NCI-H1092 treated with DMSO at 0.1 percent for 48 hours (cell line): ENCODE data around the gene ANKRD2.

ENCODE experiments used
- DNase-seq: peaks from one replicate; lab custom pipeline; 2025; lab: John Stamatoyannopoulos, UW

The ANKRD2 gene

DNA sequence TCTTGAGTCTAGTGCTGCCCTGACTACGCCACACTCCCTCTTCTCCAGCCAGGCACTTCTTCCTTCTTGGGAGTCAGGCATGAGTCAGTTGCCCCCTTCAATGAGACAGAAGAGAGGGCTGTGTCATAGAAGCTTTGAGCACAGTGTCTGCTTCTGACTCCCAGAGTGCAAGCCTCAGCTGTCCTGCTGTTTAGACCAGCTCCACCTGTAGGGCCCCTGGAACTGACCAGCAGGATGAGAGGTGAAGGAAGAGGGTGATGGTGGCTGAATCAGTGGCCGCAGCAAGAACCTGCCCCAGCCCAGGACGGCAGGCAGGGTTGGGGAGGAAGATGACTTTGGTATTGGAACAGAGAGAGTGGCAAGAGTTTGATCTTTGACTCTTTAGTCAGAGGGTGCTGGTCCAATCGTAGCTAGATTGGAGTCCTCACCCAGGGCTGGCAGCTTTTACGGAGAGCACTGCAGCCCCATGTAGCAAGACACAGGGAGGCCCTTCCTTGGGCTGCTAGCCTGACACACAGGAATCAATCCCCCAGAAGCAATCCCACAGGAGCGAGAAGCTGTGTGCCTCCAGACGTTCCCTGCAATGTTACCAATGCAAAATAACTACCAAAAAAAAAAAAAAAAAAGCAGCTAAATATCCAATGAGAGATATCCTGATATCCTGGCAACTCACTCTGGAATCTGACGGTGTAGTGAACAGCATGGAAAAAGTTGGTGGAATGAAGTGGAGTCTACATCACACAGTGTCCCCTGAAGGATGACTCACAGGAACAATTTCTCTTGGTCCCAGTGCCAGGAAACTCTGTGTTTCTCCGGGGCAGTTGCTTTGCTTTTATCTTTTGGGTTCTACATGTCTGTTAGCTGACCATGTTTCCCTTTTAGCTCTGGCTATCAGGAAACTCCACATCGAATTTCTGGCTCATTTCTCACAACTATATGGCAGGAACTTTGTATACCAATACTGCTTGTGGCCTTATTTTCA lies 23.8 kb downstream of the ANKRD2 start:
- no peak for DNase-seq

DNA sequence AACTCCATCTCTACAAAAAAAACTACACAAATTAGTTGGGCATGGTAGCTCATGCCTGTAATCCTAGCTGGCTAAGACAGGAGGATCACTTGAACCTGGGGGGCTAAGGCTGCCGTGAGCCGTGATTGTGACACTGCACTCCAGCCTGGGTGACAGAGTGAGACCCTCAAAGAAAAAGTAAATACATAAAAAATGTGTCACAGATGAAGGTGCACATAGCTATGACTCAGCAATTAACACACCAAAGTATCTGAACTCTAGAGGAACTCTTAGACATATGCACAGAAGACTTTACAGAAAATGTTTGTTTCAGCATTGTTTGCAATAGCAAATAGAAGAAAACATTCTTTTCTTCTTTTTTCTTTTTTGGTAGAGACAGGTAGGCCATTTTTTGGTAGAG lies 25.2 kb downstream of the ANKRD2 start:
- DNase-seq = no peak

DNA sequence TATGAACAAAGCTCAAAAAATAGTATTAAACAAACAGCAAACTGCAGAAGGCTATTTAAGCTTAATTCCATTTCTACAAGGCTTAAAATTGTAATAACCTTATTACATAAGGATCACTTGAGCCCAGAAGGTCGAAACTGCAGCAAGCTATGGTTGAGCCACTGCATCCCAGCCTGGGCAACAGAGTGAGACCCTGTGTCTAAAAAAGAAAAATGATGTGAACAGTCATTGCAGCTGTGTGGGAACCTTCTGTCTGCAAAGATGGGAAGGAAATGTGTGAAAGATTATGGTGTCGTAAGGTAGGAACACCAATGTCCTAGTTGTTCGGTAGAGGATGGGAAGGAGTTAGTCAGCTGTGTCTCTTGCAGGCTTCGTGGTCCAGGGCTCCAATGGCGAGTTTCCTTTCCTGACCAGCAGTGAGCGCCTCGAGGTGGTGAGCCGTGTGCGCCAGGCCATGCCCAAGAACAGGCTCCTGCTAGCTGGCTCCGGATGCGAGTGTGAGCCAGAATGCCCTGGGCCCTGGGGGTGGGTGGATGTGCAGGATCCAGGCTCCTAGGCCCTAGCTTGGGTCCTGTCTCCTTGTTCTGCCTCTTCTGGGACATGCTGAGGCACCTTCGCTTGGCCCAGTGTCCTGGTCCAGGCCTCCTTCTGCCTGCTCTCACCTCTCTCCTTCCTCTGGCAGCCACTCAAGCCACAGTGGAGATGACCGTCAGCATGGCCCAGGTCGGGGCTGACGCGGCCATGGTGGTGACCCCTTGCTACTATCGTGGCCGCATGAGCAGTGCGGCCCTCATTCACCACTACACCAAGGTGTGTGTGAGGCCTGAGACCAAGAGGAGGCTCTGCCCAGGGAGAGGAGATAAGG lies 26.1 kb downstream of the ANKRD2 start:
- DNase-seq = no peak

DNA sequence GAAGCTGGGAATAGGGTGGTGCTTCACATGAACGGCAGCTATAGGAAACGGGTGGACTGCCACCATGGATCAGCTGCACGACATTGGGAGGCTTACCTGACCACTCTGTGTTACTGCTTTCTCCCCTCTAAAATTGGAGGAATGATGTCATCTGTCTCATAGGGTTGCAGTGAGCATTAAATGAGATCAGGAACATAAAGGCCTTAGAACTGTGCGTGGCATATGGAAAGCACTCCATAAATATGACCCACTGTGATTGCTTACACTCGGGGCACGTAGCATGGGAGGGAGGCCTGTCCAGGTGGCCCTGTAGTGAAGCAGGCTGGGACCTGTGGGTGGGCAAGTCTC lies 26.7 kb downstream of the ANKRD2 start:
- DNase-seq = no peak

DNA sequence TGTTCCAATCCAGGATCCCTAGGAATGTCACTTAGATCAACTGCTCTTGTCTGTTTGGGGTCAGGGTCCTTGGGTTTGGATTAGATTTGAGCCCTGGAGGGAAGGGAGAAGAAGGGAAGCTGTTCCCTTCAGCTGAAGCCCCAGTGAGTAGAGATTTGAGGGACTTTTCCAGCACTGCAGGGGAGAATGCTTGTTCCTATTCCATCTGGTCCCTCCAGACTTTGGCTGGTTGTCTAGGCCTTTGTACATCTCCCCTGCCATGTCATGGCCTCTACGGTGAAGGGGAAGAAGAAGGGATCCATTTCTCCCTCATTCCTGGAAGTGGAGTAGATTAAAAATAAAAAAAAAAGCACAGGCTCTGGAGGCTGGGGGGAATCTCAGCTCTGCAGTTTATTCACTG lies 28.0 kb downstream of the ANKRD2 start:
- no peak for DNase-seq

DNA sequence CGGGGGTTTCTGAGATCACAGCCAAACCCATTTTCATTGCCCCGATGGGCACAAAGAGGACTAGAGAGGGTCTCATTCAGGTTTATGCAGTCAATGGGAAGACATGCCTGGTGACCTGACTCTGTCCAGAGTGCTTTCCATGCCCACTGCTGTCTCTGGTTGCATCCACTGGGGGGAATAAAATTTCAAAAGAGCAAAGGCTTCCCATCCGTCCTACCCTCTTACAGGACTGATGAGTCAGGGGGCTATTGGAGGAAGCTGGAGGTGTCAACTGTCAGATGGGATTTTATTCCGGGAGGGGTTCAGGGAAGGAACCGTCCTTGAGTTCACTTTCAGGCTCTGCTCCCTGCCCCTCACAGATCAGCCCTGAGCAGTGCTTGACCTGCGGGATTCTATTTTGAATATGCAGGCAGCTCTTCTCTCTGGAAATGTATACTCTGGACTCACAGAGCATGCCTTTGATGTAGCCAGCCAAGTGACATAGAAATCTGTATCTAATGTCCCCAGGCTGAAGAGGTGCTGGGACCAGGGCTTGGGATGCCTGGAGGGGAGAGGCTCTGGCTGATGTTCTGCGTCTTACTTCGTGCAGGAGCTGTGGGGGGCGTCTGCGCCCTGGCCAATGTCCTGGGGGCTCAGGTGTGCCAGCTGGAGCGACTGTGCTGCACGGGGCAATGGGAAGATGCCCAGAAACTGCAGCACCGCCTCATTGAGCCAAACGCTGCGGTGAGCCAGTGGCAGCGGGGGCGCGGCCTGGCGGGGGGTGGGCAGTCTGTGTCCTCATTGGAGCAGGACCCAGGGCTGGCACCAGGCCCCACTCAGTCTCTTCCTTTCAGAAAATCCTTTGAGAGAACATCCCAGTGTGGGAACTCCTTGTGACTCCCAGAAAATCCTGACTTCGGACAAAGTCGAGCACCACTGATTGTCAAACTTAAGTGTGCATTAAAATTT lies 29.0 kb downstream of the ANKRD2 start:
- DNase-seq = no peak

DNA sequence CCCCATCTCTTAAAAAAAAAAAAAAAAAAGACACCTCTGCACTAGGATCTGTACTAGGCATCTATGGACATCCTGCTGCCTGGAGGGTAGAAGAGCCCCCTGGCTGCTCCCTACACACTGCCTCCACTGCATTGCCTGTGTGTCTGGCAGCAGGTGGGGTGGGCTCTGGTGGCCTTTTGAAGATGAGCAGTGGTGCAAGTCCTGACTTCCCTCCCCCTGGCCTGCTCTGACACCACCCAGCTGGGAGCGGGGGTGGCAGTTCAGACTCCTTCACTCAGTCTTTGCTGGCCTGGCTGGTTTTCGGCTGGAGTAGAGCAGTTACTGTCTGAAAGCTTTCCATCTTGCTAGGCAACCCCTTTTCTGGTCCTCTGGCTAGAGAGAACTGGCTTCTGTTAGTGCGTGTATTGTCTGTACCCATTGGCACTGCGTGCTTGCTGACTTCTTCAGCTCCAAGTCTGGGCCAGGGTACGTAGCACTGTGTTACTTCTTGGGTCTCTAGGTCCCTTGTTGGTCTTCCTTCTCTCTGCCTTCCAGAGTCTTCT lies 34.6 kb downstream of the ANKRD2 start:
- no peak for DNase-seq

DNA sequence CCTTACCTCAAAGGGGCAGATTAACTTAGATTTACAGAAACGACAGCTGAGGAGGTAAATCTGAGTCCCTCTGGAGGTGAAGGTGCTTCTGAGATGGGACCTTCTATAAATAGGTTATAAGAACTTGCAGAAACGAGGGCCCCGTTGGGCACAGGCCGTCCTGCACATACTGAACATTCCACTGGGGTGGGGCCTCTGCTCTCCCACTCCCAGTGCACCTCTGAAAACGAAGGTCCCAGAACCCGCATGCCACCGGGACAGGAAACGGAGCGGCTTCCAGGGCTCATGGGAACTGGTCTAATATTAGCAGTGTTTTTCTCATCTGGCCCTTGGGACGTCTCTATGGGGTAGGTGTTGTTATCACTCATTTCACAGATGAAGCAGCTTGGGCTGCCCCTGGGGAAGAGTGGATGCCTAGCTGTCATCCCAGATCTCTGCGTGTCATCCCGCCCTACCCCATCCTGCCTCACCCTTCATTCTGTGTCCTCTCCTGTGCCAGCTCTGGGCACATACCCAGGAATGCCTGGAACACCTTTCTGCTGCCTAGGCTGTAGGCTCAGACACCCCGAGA lies 36.5 kb downstream of the ANKRD2 start:
- DNase-seq = no peak

DNA sequence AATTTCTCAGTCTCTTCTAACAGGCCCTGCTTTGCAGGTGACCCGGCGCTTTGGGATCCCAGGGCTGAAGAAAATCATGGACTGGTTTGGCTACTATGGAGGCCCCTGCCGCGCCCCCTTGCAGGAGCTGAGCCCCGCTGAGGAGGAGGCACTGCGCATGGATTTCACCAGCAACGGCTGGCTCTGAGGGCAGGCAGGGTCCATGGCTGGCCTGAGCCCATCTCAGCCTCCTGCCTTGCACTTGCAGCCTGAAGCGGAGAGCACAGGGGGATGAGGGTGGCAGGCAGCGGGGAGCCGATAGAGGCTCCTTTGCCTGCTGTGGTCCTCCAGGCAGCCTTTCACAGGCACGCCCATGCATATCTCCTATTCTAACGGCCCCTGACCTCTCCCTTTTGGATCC lies 38.9 kb downstream of the ANKRD2 start:
- no peak for DNase-seq

DNA sequence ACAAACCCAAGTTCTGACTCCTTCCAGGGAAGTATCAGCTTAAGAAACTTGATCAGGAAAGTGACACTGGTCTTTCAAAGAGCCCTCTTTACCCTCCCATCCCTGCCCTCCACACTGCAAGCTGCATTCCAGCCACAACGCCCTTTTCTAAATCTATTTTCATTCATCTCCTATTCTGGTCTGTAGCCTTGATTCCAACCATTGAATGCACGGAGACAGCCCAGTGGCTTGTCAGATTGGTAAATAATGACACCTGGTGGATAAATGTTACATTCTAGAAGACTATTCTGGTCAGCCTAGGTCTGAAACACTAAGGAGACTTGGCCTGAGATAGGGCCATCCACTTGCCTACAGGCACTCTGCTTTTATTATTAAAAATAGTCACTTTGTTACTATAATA lies 39.8 kb downstream of the ANKRD2 start:
- no peak for DNase-seq

DNA sequence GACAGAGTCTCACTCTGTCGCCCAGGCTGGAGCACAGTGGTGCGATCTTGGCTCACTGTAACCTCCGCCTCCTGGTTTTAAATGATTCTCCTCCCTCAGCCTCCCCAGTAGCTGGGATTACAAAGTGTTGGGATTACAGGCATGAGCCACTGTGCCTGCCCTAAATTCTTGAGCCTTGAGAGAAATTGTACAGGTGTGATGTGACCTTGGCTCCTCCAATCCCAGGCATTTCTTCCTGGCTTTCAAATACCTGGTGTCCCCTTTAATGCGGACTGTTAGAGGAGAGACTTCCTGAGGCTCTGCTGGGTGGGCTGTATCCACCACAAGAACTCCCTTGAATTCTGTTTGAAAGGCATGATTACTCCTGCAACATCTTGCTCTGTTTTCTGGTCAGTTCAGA lies 45.7 kb downstream of the ANKRD2 start:
- no peak for DNase-seq

DNA sequence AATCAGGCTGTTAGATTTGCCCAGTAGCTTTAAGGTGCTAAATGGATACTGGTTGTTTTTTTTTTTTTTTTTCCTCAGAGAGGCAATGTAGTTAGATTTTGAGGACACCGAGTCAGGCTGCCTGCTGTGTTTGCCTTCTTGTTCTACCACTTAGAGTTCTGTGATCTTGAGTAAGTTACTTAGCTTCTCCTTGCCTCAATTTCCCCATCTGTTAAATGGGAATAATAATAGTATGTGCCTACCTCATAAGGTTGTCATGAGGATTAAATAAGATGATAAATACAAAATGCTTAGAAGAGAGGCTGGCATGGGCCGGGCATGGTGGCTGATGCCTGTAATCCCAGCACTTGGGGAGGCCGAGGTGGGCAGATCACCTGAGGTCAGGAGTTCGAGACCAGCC lies 46.2 kb downstream of the ANKRD2 start:
- DNase-seq = no peak

DNA sequence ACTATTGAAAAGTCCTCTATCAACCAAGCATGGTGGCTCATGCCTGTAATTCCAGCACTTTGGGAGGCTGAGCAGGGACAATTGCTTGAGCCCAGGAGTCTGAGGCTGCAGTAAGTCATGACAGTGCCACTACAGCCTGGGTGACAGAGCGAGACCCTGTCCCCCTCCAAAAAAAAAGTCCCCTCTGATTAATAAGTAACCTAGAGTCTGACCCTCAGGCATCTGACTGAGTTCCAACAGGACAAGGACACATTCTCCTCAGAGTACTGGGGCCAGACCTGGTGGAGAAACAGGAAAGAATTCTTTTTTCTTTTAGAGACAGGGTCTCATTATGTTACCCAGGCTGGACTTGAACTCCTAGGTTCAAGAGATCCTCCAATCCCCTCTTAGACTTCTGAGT lies 50.7 kb downstream of the ANKRD2 start:
- no peak for DNase-seq

DNA sequence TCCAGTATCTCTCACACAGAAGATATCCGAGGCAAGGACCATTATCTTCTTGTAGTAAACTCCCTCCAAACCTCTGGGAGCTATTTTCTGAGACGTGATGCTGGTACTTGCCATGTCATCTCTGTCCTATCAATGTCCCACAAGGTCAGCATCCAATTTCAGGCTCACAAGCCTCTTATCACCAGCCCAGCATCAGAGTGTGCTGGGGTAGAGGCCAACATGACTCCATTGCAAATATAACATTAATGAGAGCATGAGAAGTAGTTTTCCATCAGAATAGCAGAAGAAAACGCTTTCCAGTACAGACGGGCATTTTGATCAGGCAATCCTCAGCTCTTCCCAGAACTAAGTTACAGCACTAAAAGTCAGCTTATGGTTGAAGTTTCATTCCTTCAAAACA lies 55.2 kb downstream of the ANKRD2 start:
- DNase-seq = no peak

DNA sequence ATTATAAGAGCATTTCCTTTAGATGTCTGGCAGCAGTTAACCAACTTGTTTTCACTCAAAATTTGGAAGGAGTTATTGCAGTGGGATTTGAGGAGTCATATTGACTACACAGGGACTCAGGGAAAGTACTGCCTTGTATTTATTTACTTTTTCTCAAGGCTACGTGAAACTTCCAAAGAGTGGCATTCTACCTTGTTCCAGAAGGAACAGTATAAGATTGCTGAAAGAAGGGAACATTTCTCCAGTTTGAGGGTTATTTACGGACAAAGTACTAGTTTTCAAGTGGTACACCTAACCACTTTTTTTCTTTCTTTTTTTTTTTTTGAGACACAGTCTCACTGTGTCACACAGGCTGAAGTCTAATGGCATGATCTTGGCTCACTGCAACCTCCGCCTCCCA lies 55.6 kb downstream of the ANKRD2 start:
- no peak for DNase-seq

DNA sequence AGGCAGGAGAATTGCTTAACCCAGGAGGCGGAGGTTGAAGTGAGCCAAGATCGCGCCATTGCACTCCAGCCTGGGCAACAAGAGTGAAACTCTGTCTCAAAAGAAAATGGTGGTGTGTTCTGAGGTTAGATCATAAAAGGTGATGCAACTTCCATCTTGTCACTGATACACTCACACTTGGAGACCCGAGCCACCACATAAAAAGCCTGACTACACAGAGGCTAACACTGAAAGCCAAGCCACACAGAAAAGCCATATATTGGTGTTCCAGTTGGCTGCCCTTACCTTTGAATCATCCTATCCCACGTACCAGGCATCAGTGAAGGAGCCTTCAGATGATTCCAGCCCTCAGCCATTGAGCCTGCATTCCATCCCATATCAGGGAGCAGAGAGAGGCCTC lies 56.7 kb downstream of the ANKRD2 start:
- no peak for DNase-seq

DNA sequence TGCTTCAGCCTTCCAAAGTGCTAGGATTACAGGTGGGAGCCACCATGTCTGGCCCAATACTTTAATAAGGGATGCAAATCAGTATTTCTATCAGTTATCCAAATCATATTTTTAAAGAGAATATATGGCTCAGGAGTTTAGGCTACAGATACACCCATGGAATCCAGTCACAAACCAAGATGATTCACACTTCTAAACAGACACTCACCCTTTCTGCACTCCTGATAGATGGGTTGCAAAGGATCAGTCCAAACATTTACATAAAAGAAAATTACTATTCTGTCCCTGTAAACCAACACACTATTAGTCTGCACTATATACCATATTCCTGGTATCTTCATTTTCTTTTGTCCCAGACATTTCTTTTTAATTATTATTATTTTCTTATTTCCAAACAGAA lies 58.5 kb downstream of the ANKRD2 start:
- DNase-seq = no peak

DNA sequence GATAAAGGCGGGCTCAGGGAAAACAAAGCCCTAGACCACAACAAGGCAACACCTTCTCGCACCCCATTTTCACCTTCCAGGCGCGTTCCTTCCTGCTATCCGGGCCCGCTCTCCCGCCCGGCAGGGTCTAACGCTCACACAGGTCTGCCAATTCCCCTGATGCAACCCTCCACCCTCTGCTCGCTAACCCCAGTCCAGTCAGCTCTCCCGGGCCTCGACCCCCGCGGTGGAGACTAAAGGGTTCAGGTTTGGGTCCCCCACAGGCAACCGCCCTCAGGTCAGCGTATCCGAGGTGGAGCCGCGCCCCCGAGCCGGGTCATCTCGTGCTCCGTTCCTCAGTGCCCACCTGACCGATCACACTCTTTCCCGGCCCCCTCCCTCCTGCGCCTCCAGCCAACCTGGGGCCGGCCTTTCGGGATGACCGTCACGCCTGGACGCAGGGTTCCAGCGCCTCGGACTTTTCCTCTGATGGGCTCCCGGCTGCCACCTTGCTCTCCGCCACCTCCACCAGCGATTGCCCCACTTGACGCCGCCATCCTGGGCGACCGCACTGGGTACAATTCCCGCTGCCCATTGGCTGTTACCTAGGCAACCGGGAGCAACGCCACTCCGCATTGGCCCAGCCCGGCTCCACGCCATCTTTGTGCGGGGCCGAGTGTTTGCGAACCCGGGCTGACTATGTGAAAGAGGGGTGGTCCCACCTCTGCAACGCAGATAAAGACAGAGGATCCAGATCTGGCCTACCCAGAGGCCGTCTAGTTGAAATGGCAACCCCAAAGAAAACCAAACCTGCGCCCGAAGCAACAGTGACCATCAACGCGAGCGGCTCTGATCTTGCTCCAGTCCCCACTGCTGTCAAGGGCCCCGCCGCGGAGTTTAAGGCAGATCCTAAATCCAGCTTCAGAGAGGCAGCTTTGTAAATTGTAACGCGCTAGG lies 60.6 kb downstream of the ANKRD2 start, which contains the start of gene MORN4:
Gene MORN4 (minus strand): TSS at position 552 of the 936 bp plus-strand sequence. CDS start 13,847 bp downstream, outside the sequence.
- peak; percentile 90 for DNase-seq
